H1 (cell line): ENCODE data around the gene DENND4B. TPM values are rescaled to one million over a fixed set of nuclear protein-coding genes. Genes with fewer than 3 reads are reported as not detected.
"Not testable (repeated sequence)": the region's sequence is repeated elsewhere in the genome, so short reads cannot be mapped to it uniquely, and the experiment has no call there.

ENCODE experiments used
- CTCF ChIA-PET: fragments of 300-600 bp; sonication (Branson Sonifier 250); formaldehyde crosslinking; loops from one replicate; lab custom pipeline; 2021; ENCODE audit not compliant: partially characterized antibody; lab: Charles Lee
- POLR2A ChIA-PET: fragments of 300-600 bp; sonication (Branson Sonifier 250); formaldehyde crosslinking; loops from one replicate; lab custom pipeline; 2021; ENCODE audit warnings: inconsistent platforms; ENCODE audit not compliant: partially characterized antibody; lab: Charles Lee
- DNase-seq, 2 experiments: peaks; one replicate each; pipeline versions ENCODE4 v3.0.0 to v3.0.0-alpha.2; 2010 to 2022; ENCODE audit warnings: low spot score in 2 of 2, low read depth in 1 of 2, mixed read lengths in 1 of 2
- FAIRE-seq: peaks from 2 replicates; lab custom pipeline; 2011; peaks lifted over from hg19 to GRCh38; lab: Jason Lieb, UNC
- H2AFZ ChIP-seq: 2 replicates; pipeline ENCODE4 v1.8.1; 2012; ENCODE audit warnings: low read length, inconsistent platforms
- H2AK5ac ChIP-seq: 2 replicates; pipeline ENCODE4 v1.6.1; 2013; ENCODE audit warnings: low read depth, low read length
- H2BK120ac ChIP-seq: replicated peaks from 2 replicates; pipeline ENCODE3; 2013; ENCODE audit warnings: low read depth, low read length, inconsistent platforms
- H2BK12ac ChIP-seq: 2 replicates; pipeline ENCODE4 v1.6.1; 2013; ENCODE audit warnings: low read depth, low read length
- H2BK15ac ChIP-seq: 2 replicates; pipeline ENCODE4 v1.6.1; 2013; ENCODE audit warnings: low read length
- H2BK20ac ChIP-seq: 2 replicates; pipeline ENCODE4 v1.6.1; 2013; ENCODE audit warnings: low read length
- H2BK5ac ChIP-seq: 2 replicates; pipeline ENCODE4 v1.6.1; 2013; ENCODE audit warnings: low read depth, low read length
- H3K14ac ChIP-seq: 2 replicates; pipeline ENCODE4 v1.6.1; 2013; ENCODE audit warnings: inconsistent platforms; ENCODE audit not compliant: insufficient read length
- H3K18ac ChIP-seq: 2 replicates; pipeline ENCODE4 v1.6.1; 2013; ENCODE audit warnings: low read length; ENCODE audit errors: extremely low read depth
- H3K23ac ChIP-seq: 2 replicates; pipeline ENCODE4 v1.6.1; 2013; ENCODE audit warnings: inconsistent platforms; ENCODE audit not compliant: insufficient read length
- H3K23me2 ChIP-seq: 2 replicates; pipeline ENCODE4 v1.6.1; 2013; ENCODE audit warnings: low read depth, low read length
- H3K27ac ChIP-seq: 2 replicates; pipeline ENCODE4 v1.6.1; 2011; ENCODE audit warnings: low read depth, low read length, inconsistent platforms
- H3K27me3 ChIP-seq, 4 experiments: replicated peaks in 1 of 4; 1 replicate in 1 of 4; 2 replicates in 3 of 4; pipeline versions ENCODE4 v1.6.1 to v1.8.1; 2011 to 2013; ENCODE audit warnings: low read length in 3 of 4, mild to moderate bottlenecking in 3 of 4, inconsistent platforms in 2 of 4, mixed read lengths in 2 of 4, moderate library complexity in 1 of 4; ENCODE audit not compliant: control insufficient read depth in 3 of 4, insufficient read depth in 3 of 4; ENCODE audit errors: extremely low read depth in 1 of 4
- H3K36me3 ChIP-seq, 4 experiments: 2 replicates each; pipeline versions ENCODE4 v1.6.1 to v1.8.1; 2011 to 2013; ENCODE audit warnings: mild to moderate bottlenecking in 4 of 4, low read length in 3 of 4, moderate library complexity in 2 of 4, control low read depth in 1 of 4, inconsistent platforms in 1 of 4; ENCODE audit not compliant: insufficient read depth in 4 of 4, control insufficient read depth in 2 of 4
- H3K4ac ChIP-seq: replicated peaks from 2 replicates; pipeline ENCODE3; 2013; ENCODE audit warnings: low read length, low read depth, mixed read lengths, inconsistent platforms; ENCODE audit not compliant: insufficient read length
- H3K4me1 ChIP-seq, 4 experiments: replicated peaks in 1 of 4; 1 replicate in 1 of 4; 2 replicates in 3 of 4; pipeline versions ENCODE4 v1.6.1 to v1.8.1; 2011 to 2013; ENCODE audit warnings: low read length in 3 of 4, inconsistent platforms in 2 of 4, mixed read lengths in 1 of 4; ENCODE audit not compliant: insufficient read depth in 4 of 4, control insufficient read depth in 3 of 4
- H3K4me2 ChIP-seq, 2 experiments: 2 replicates each; pipeline versions ENCODE4 v1.6.1 to v1.8.1; 2011 to 2013; ENCODE audit warnings: low read depth in 2 of 2, low read length in 2 of 2, control low read depth in 1 of 2, inconsistent platforms in 1 of 2, mild to moderate bottlenecking in 1 of 2; ENCODE audit not compliant: insufficient read depth in 1 of 2
- H3K4me3 ChIP-seq, 4 experiments: fragments of 200-600, 300-600 bp in 1 of 4; sonication (generic), shearing (Covaris generic), sonication (Bioruptor Twin) in 1 of 4; 2 replicates each; pipeline versions ENCODE4 v1.5.1 to v1.8.1; 2011 to 2016; ENCODE audit warnings: low read length in 4 of 4, low read depth in 3 of 4, control low read depth in 2 of 4, inconsistent platforms in 2 of 4, mild to moderate bottlenecking in 2 of 4, mixed read lengths in 1 of 4, moderate library complexity in 1 of 4; ENCODE audit not compliant: insufficient read depth in 2 of 4; ENCODE audit errors: extremely low read depth in 1 of 4
- H3K56ac ChIP-seq: replicated peaks from 2 replicates; pipeline ENCODE3; 2013; ENCODE audit warnings: low read depth, mild to moderate bottlenecking, mixed read lengths, low read length, inconsistent platforms; ENCODE audit not compliant: insufficient read length
- H3K79me1 ChIP-seq: 2 replicates; pipeline ENCODE4 v1.6.1; 2013; ENCODE audit warnings: low read depth, low read length, control low read depth
- H3K79me2 ChIP-seq, 2 experiments: 2 replicates each; pipeline versions ENCODE4 v1.6.1 to v1.8.1; 2012 to 2013; ENCODE audit warnings: low read length in 2 of 2, mild to moderate bottlenecking in 2 of 2, inconsistent platforms in 1 of 2; ENCODE audit not compliant: insufficient read depth in 2 of 2, control insufficient read depth in 1 of 2
- H3K9ac ChIP-seq, 4 experiments: replicated peaks in 1 of 4; 1 replicate in 1 of 4; 2 replicates in 3 of 4; pipeline versions ENCODE4 v1.6.1 to v1.8.1; 2011 to 2013; ENCODE audit warnings: low read depth in 3 of 4, low read length in 3 of 4, control low read depth in 2 of 4, mild to moderate bottlenecking in 2 of 4, moderate library complexity in 2 of 4, inconsistent platforms in 1 of 4; ENCODE audit errors: extremely low read depth in 1 of 4
- H3K9me3 ChIP-seq, 2 experiments: 2 replicates each; pipeline versions ENCODE4 v1.6.1 to v1.8.1; 2012 to 2013; ENCODE audit warnings: mild to moderate bottlenecking in 2 of 2, moderate library complexity in 2 of 2, control low read depth in 1 of 2, inconsistent platforms in 1 of 2, low read depth in 1 of 2, low read length in 1 of 2, mixed read lengths in 1 of 2; ENCODE audit not compliant: insufficient read depth in 2 of 2
- H4K20me1 ChIP-seq, 2 experiments: replicated peaks in 1 of 2; 2 replicates each; pipeline versions ENCODE3 to v1.8.1; 2011 to 2013; ENCODE audit warnings: inconsistent platforms in 2 of 2, low read length in 2 of 2, mild to moderate bottlenecking in 1 of 2; ENCODE audit not compliant: insufficient read depth in 2 of 2, control insufficient read depth in 1 of 2
- H4K5ac ChIP-seq: 2 replicates; pipeline ENCODE4 v1.6.1; 2013; ENCODE audit warnings: low read length, low read depth, mixed read lengths, inconsistent platforms; ENCODE audit not compliant: insufficient read length
- H4K8ac ChIP-seq: 2 replicates; pipeline ENCODE4 v1.8.0; 2013; ENCODE audit warnings: mild to moderate bottlenecking, moderate library complexity, low read length, inconsistent platforms; ENCODE audit not compliant: insufficient read depth; ENCODE audit errors: extremely low read depth
- H4K91ac ChIP-seq: replicated peaks from 2 replicates; pipeline ENCODE3; 2013; ENCODE audit warnings: low read length, mixed read lengths, inconsistent platforms; ENCODE audit not compliant: insufficient read length
- WGBS, 2 experiments: shearing (Covaris generic) in 1 of 2; methylation state at CpG; one replicate each; pipeline versions ENCODE4 v1.1.6 to v1.1.7; 2013 to 2015; ENCODE audit warnings: low lambda C conversion rate in 2 of 2, mixed read lengths in 2 of 2, inconsistent platforms in 1 of 2, low coverage in 1 of 2, missing lambda C conversion rate in 1 of 2; ENCODE audit not compliant: insufficient replicate concordance in 2 of 2, insufficient coverage in 1 of 2, insufficient read length in 1 of 2; ENCODE audit errors: extremely low coverage in 1 of 2, missing lambda C conversion rate in 1 of 2; 5-methylcytosine and 5-hydroxymethylcytosine counted together
- polyA plus RNA-seq, 7 experiments: library from polyadenylated mRNA; depleted of rRNA in 3 of 7; stranded (reverse) in 5 of 7; unstranded in 2 of 7; fragments of >200 nt in 5 of 7; fragments of 200-250 nt in 2 of 7; gene quantifications; 1 replicate in 5 of 7; 2 replicates in 1 of 7; 4 replicates in 1 of 7; pipeline versions ENCODE4 v1.2.1 to v1.2.3, GENCODE V29; 2011 to 2013; ENCODE audit warnings: missing spikeins in 2 of 7, mixed read lengths in 2 of 7
- total RNA-seq: library from RNA; stranded (reverse); fragmentation: NEBNext Ultra II Directional; extraction: Animal tissue kit (Norgen Biotek cat#: 25700); gene quantifications from 2 replicates; pipeline ENCODE4 v1.2.1, GENCODE V29; 2021

Gene DENND4B
- total and polyA plus RNA-seq, 2 of the 8 experiments (the other 6 are each of a cell fraction or from before 2014, with no cell fraction given) = 45.6 to 61.1 TPM

- H3K4me2 ChIP-seq, H3K4ac ChIP-seq, H3K27ac ChIP-seq, H2AK5ac ChIP-seq, H4K5ac ChIP-seq, H3K79me1 ChIP-seq, H2BK5ac ChIP-seq, H3K23me2 ChIP-seq, H3K23ac ChIP-seq, H4K91ac ChIP-seq, H2BK20ac ChIP-seq, H3K27me3 ChIP-seq, FAIRE-seq, H3K9ac ChIP-seq, H4K8ac ChIP-seq, DNase-seq, H3K14ac ChIP-seq, H3K9me3 ChIP-seq, H4K20me1 ChIP-seq, H3K36me3 ChIP-seq, H3K56ac ChIP-seq, H3K4me1 ChIP-seq, H2BK12ac ChIP-seq, H2BK15ac ChIP-seq, H3K4me3 ChIP-seq, H2BK120ac ChIP-seq, H3K18ac ChIP-seq, H2AFZ ChIP-seq: not testable (repeated sequence)
- ChIA-PET POLR2A (interaction anchor here (1.2 kb wide), 1 partner anchor 24 kb away, joined by 4 read pairs; no protein-coding TSS in a partner anchor), CTCF (interaction anchor here (1.0 kb wide), 1 partner anchor 75 kb away, joined by 3 read pairs; no protein-coding TSS in a partner anchor)
- WGBS, 2 experiments = 93% methylated on average over 8 of the region's 8 CpGs; no CpG with 5 or more reads in 1 of the 2 experiments
- peaks cover 0 to 94% of the 10 kb centered on the region in 2 experiments; a peak in 2 of 4 replicates for H3K79me2 ChIP-seq
Observed at GRCh38 chr1:153905908-153906307, 40.6 kb downstream of the DENND4B start.
